Measurements from ENCODE around the gene EYS. TPM values are rescaled to one million over a fixed set of nuclear protein-coding genes. Genes with fewer than 3 reads are reported as not detected.

Gene EYS
- total RNA-seq: 0.16 and 0.27 TPM in 2 replicates

DNA sequence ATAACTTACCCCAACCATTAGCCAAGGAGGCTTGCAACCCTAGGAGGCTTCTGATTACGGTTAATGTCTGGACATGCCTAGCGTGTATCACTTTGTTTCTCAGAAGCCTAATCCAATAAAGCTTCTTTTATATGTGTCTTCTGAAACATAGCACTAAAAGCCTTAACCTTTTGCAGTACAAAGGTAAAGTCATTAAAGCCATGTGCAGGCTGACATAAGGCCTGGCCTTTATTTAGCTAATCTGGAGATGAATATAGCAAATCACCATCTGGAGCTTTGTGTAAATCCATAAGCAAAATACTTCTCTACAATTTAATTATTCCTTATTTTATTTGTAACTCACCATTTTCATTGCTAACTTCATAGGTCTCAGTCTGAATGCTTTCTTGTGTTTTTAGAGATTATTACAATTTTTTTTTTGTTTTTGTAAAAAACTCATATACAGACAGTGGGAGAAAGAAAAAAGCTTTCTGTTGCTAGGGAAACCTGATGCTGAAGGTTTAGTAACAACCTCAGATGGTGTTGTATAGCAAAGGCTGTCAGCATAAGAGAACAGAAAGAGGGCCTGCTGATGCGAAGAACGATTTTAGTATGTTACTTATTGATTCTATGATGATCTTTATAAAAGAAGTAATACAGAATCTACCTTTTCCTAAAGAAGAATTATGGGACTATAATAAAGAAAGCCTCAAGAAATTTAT is at the start of gene EYS:
EYS (minus strand) TSS at position 101 of the 701 bp plus-strand sequence. CDS start 211,816 bp downstream, outside the sequence.

Data from hair follicular keratinocyte (primary cell).